ENCODE data around the gene STK40.
A peak's percentile ranks its signal among the peaks of the same experiment; 100 is the strongest.

DNA sequence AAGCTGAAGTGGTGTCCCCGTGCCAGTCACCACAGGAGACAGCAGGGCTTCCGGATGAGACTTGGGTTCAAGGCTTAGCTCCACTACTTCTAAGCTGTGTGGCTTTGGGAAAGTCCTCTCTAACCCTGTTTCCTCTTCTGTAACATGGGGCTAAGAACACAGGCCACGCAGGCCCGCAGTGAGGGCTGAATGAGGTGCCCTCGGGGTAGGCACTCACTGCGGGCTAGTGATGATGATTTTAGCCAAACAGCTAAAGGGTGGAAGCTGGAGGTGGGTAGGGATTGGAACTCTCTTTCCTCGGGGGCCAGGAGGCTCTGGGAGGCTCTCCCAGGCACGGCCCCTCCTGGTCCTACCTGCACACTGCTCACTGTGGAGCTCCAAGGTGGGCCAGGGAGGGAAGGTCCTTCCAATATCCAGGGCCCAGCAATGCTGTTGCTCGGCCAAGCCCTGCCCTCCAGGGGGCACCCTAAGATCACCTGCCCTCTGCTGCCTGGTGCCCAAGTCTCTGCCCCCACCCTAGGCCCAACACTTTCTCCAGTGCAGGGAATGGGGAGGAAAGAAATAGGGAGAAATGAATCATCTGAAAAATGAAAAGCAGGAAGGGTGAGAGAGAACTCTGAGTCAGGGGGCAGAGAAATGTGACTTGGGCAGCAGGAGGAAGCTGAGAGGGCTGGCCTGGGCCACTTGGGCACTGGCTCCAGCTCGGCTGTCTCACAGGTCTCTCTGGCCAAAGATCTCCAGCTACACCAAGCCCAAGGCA lies 43.1 kb downstream of the STK40 start:
- no peak for TF ChIP-seq POLR2A (IDR thresholded peaks at IDR 0.05)
- TF ChIP-seq POLR2AphosphoS5 (IDR thresholded peaks at IDR 0.05): no peak
- TF ChIP-seq, protein P1, sequence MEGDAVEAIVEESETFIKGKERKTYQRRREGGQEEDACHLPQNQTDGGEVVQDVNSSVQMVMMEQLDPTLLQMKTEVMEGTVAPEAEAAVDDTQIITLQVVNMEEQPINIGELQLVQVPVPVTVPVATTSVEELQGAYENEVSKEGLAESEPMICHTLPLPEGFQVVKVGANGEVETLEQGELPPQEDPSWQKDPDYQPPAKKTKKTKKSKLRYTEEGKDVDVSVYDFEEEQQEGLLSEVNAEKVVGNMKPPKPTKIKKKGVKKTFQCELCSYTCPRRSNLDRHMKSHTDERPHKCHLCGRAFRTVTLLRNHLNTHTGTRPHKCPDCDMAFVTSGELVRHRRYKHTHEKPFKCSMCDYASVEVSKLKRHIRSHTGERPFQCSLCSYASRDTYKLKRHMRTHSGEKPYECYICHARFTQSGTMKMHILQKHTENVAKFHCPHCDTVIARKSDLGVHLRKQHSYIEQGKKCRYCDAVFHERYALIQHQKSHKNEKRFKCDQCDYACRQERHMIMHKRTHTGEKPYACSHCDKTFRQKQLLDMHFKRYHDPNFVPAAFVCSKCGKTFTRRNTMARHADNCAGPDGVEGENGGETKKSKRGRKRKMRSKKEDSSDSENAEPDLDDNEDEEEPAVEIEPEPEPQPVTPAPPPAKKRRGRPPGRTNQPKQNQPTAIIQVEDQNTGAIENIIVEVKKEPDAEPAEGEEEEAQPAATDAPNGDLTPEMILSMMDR (IDR thresholded peaks at IDR 0.05): peak; percentile 57 to 82 (median 66)
- no peak for TF ChIP-seq EP300 (IDR thresholded peaks at IDR 0.05)

All from upper lobe of left lung (tissue), 4 donors.